NCI-H2029 treated with DMSO at 0.1 percent for 48 hours (cell line): Measurements from ENCODE around the gene SLC25A46.
"Not testable (repeated sequence)": the region's sequence is repeated elsewhere in the genome, so short reads cannot be mapped to it uniquely, and the experiment has no call there.

ENCODE experiments used
- DNase-seq: peaks from one replicate; lab custom pipeline; 2025; lab: John Stamatoyannopoulos, UW

Gene SLC25A46

DNA sequence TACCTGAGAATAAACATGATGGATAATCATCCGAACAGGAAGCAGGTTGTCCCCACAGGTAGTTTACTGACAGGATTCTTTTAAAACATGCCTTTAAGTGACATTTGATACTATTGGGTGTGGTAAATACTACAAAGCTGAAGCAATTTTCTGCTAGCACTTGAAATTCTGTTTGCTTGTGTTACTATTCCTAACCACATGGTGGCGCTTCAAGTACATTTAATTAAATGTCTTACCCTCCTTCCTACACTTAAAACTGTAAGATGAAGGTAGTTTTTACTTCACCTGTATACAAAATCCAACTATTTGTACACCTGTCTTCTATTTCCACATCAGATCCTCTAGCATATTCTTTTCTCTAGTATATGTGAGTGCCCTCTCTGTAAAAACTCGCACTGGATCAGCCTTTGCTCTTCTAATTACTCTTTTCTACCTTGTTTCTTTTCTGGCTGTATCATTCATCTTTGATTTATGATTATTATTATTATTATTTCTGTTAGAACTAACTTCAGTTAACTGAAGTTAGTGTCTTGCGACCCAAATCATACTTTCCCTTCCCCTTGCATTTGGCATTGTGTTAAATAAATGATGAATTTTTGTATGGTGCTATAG is 18.4 kb downstream of the SLC25A46 start:
- DNase-seq, result peak; percentile 7

DNA sequence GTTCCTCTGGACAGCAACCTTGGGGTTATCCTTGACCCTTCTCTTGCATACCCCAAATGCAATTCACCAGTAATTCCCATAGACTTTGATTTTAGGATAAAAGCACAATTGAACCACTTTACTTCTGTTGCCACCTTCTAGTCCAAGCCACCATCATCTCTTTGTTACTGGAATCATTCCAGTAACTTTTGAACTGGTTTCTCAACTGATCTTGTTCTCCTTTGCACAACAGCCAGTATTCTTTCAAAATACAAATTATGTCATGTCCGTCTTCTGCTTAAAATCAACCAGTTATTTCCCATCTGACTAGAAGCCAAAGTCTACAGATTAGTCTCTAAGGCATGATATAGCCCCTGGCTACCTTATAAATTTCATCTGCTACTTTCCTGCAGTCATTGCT is 21.4 kb downstream of the SLC25A46 start:
- DNase-seq, result no peak

DNA sequence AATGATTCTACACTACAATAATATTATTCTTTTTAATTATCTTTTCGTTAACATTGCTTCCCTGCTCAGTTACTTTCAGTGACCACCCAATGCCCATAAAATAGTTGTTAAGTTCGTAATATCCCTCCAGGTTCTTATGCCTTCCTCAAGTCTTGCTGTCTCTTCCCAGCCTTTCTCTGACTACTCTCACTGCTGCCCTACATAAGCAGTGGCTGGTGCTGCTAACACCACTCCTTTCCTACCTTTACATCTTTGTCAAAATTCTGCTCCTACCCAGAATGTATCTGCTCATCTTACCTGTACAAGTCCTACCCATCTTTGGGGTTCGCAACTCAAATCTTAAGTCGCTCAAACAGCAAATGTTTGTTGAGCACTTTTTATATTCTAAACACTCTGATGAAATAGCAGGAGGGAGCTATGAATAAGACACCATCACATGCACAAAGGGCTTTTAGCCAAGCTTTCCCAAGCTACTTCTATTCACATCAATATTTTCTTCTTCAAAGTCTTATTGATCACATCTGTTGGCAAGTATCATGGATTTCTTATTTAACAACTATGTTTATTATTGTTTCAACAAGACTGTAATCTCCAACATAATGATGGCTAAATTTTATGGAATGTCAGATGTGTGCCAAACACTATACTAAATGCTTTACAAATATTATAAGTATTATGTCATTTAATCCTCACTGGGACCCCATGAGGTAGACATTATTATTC is 29.5 kb downstream of the SLC25A46 start:
- no peak for DNase-seq

DNA sequence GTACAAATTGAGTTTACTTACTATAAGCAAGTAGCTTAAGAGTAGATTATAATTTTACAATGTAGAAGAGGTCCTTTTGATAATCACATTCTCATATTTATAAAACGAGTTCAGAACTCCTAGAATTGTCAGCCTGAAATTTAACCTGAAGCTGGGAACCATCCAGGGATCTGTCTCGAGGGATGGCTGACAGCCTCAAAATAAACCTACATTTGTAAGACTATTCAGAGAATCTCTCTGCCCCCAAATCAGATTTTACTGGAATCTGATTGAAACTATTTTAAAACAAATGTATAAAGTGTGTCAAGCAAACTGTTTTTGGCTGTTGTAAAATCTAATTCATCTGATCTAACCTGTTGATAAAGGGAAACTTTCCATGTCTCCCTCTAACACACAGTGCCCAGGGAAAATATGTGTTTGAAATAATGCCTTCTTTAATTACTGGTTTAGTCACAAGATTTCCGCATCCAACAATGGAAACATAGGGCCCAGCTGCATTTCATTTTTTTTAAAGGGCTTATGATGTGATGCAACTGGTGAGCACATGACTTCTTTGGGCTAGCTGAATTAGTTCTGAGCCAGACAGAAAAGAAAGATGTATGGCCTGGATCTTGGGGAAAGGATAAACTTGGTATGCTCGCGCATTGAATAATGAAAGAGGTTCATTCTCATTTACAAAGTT is 30.3 kb downstream of the SLC25A46 start:
- no peak for DNase-seq

DNA sequence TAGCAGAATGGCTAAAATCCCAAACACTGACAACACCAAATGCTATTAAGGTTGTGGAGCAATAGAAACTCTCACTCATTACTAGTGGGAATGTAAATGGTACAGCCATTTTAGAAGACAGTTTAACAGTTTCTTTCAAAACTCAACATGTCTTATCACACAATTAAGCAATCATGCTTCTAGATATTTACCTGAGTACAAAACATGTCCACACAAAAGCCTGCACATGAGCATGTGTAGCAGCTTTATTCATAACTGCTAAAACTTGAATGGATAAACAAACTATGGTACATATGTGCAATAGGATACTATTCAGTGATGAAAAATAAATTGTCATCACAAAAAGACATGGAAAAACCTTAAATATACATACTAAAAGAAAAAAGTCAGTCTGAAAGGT is 31.5 kb downstream of the SLC25A46 start:
- DNase-seq, result no peak

DNA sequence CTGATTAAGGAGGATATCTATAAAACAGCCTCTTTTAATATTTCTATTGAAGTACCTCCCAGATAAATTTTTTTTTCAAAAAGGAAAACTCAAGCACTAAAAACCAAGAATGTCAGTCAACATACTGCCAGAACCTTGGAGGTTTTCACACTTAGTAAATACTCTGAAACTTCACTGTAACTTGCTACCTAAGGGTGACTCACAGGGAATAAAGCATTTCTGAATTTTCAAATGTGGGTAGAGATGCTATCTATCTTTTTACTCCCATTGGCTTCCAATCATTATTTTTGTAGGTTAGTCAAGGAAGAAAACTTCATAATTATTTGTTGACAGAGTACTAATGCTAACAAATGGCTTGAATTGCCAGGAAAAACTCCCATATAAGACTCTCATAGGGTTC is 46.1 kb downstream of the SLC25A46 start:
- DNase-seq, result no peak

DNA sequence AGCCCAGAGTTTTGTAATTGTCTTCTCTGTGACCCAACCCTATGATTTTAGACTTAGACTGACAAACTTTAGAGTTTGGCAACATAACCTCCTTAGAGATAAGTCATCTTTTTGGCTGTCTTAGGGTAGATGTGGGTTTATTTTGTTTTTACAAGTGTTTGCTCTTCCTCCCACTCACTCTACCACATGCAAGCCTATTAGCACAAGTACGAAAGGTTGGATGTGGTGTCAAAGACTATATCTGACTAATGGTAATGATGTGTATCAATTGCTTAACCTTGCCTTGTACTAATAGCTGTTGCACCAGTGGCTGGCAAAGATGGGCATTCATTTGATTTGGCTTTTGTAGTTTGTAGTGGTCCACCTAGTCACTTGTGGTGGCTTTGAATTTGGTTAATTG is 46.5 kb downstream of the SLC25A46 start:
- no peak for DNase-seq

DNA sequence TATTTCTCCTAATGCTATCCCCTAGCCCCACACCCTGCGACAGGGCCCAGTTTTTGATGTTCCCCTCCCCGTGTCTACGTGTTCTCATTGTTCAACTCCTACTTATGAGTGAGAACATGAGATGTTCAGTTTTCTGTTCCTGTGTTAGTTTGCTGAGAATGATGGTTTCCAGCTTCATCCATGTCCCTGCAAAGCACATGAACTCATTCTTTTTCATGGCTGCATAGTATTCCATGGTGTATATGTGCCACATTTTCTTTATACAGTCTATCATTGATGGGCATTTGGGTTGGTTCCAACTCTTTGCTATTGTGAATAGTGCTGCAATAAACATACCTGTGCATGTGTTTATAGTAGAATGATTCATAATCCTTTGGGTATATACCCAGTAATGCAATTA is 49.2 kb downstream of the SLC25A46 start:
- not testable (repeated sequence) for DNase-seq

DNA sequence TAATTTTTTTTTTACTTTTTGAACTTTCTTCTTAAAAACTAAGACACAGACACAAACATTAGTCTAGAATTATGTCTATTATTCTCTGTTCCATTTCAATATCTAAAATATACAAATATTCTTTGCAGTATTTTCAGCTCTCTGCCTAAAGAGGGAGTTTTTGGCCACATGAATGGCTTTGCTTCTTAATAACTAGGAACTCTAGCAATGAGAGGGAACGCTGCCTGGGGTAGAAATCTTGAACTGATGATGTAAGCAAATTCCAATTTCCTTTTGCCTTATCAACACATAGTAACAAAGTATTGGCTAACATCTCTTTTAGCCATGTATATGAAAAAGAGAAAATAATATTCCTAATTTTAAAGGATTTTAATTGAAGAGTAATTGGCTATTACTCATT is 51.9 kb downstream of the SLC25A46 start:
- no peak for DNase-seq

DNA sequence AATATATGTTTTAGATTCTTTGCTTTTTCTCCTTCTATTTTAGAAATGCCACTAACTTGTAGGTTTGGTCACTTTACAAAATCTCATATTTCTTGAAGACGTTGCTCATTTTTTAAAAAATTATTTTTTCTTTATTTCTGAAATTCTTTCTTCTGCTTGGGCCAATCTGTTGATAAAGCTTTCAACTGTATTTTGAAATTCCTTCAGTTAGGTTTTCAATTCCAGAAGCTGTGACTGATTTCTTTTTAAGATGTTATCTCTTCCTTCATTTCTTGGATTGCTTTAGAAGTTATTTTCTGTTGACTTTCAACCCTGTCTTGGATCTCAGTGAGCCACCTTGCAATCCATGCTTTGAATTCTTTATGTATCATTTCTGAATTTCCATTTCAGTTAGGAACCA is 64.2 kb downstream of the SLC25A46 start:
- DNase-seq, result no peak

DNA sequence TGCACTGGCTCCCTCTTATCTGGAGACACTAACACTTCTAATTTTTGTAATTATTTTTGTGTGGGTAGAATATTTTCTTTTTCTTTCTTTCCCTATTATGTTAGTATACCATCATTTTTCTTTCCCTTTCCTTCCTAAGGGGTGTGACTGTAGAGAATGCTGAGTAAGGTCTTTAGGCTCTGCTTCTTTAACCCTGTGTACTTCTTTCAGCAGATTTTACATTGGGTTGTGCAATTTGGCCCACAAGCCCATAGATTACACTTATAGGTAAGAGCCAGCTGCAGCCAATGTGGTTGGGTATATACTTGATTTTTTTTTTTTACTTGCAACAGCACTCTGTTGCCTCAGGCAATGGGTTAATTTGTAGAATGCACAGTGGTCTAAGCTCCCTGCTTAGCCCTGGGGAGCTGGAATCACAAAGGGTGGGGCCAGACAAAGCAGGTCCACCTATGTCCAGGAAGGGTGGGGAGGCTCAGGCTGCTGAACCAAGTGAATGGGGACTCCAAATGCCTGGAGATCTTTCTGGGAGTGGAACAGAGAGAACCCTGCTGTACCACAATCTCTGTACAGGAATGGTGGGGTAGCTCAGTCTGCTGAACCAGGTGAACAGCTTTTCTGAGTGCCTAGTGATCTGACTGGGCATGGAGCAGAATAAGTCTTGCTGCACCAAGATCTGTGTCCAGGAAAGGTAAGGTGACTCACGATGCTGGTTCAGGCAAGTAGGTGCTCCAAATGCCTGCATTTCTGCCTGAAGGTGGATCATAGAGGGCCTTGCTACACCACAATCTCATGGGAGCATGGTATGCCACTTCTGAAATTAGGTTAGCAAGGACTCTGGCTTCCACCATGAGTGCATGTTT is 64.9 kb downstream of the SLC25A46 start:
- DNase-seq, result no peak

DNA sequence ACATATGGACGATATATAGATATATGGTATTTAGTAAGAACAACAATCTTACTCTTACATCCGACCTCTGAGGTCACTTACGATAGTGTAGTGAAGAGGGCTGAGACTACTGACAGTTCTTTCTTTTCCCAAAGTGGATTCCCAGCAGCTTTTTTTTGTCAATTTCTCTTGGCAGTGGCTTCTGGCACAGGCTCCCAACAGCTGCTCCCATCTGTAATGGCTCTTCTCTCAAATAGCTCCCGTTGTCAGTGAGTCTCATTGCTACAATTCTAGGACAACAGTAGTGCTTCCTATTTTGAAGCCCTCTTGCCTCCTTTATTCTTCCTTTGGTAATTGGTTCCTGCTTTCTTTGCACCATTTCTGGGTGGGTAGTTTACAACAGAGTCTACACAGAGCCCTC is 68.4 kb downstream of the SLC25A46 start:
- DNase-seq, result no peak

DNA sequence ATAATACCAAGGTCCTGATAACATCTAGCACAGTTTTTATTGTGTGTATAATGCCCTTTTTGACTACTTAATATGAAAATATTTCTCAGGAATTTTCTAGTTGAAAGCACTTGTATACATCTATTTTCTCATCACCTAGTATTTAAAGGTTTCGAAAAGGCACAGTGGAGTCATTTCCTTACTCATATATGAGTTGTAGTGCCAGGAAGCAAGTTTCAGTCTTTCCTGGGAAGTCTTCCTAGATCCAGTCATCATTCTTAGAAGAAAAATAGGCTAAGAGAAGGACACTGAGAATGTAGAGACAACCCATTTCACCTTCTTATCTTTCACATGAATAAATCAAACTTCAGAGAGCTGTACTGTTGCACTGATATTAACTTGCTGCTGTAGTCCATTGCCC is 70.2 kb downstream of the SLC25A46 start:
- DNase-seq, result no peak
